ENCODE measurements around the gene KLHDC7B.
A peak's percentile ranks its signal among the peaks of the same experiment; 100 is the strongest.
"Not testable (repeated sequence)": the region's sequence is repeated elsewhere in the genome, so short reads cannot be mapped to it uniquely, and the experiment has no call there.

KLHDC7B gene

GRCh38 chr22:50532824-50533796, 12.6 kb upstream of the KLHDC7B start:
- peak overlapping the region; percentile 97 for H3K27ac ChIP-seq (ENCODE audit: low read depth, low read length)
- H3K27me3 ChIP-seq (ENCODE audit: control insufficient read depth, low read length), result no peaks in the 10 kb centered on the region
- TF ChIP-seq CTCF (IDR thresholded peaks at IDR 0.05; ENCODE audit: low read depth, low read length, poor library complexity, severe bottlenecking), result no peak
- peak overlapping the region; percentile 91 for H3K4me3 ChIP-seq (ENCODE audit: low read length)
- peaks cover 47% of the 10 kb centered on the region for H3F3A ChIP-seq (ENCODE audit: control insufficient read depth, insufficient read depth)
- H3K9me3 ChIP-seq (ENCODE audit: control insufficient read depth, insufficient read depth, low read length), result no peaks in the 10 kb centered on the region
- H3K79me2 ChIP-seq (ENCODE audit: control insufficient read depth, low read length), result peaks cover 17% of the 10 kb centered on the region
- no peaks in the 10 kb centered on the region for H3K9me2 ChIP-seq (replicated peaks; ENCODE audit: control insufficient read depth, low read length)
- H3K4me2 ChIP-seq (ENCODE audit: low read length), result peak overlapping the region; percentile 94
- peaks cover 73% of the 10 kb centered on the region for H3K4me1 ChIP-seq (ENCODE audit: control insufficient read depth, low read length)
- H4K20me1 ChIP-seq (ENCODE audit: control insufficient read depth, insufficient read depth, low read depth, low read length), result no peaks in the 10 kb centered on the region
- peaks cover 2% of the 10 kb centered on the region; the same call in 1 of the 2 replicates for H3K36me3 ChIP-seq (ENCODE audit: control insufficient read depth, low read length)

GRCh38 chr22:50533856-50534711, 11.6 kb upstream of the KLHDC7B start:
- Histone ChIP-seq H3K4me2 (ENCODE audit: low read length) (peak overlapping the region; percentile 94), H3K27ac (ENCODE audit: low read depth, low read length) (peak overlapping the region; percentile 97), H3F3A (ENCODE audit: control insufficient read depth, insufficient read depth) (peaks cover 42% of the 10 kb centered on the region), H3K79me2 (ENCODE audit: control insufficient read depth, low read length) (peaks cover 17% of the 10 kb centered on the region), H3K4me3 (ENCODE audit: low read length) (peak overlapping the region; percentile 69), H3K4me1 (ENCODE audit: control insufficient read depth, low read length) (peaks cover 83% of the 10 kb centered on the region)
- not testable (repeated sequence) for H3K27me3 ChIP-seq (ENCODE audit: control insufficient read depth, low read length); H4K20me1 ChIP-seq (ENCODE audit: control insufficient read depth, insufficient read depth, low read depth, low read length); H3K9me2 ChIP-seq (replicated peaks; ENCODE audit: control insufficient read depth, low read length); H3K36me3 ChIP-seq (ENCODE audit: control insufficient read depth, low read length); H3K9me3 ChIP-seq (ENCODE audit: control insufficient read depth, insufficient read depth, low read length)

GRCh38 chr22:50535113-50535512, 10.6 kb upstream of the KLHDC7B start:
- peak overlapping the region; percentile 54 for H3K4me3 ChIP-seq (ENCODE audit: low read length)
- H3K9me2 ChIP-seq (replicated peaks; ENCODE audit: control insufficient read depth, low read length), result no peaks in the 10 kb centered on the region
- no peaks in the 10 kb centered on the region for H3K27me3 ChIP-seq (ENCODE audit: control insufficient read depth, low read length)
- H3K4me1 ChIP-seq (ENCODE audit: control insufficient read depth, low read length), result peaks cover 88% of the 10 kb centered on the region
- H3K36me3 ChIP-seq (ENCODE audit: control insufficient read depth, low read length), result peaks cover 2% of the 10 kb centered on the region; the same call in 1 of the 2 replicates
- H3K9me3 ChIP-seq (ENCODE audit: control insufficient read depth, insufficient read depth, low read length), result no peaks in the 10 kb centered on the region
- H3F3A ChIP-seq (ENCODE audit: control insufficient read depth, insufficient read depth), result peaks cover 47% of the 10 kb centered on the region
- H3K4me2 ChIP-seq (ENCODE audit: low read length), result peak overlapping the region; percentile 76
- no peaks in the 10 kb centered on the region for H4K20me1 ChIP-seq (ENCODE audit: control insufficient read depth, insufficient read depth, low read depth, low read length)
- H3K79me2 ChIP-seq (ENCODE audit: control insufficient read depth, low read length), result peaks cover 17% of the 10 kb centered on the region
- TF ChIP-seq EZH2phosphoT487 (IDR thresholded peaks at IDR 0.05; ENCODE audit: borderline replicate concordance, low read length), result no peak
- TF ChIP-seq CTCF (IDR thresholded peaks at IDR 0.05; ENCODE audit: low read depth, low read length, poor library complexity, severe bottlenecking), result no peak
- H3K27ac ChIP-seq (ENCODE audit: low read depth, low read length), result peak overlapping the region; percentile 97

All from DOHH2 (cell line).